ENCODE measurements around the gene RUNX2. TPM values are rescaled to one million over a fixed set of nuclear protein-coding genes. Genes with fewer than 3 reads are reported as not detected.
A peak's percentile ranks its signal among the peaks of the same experiment; 100 is the strongest.

RUNX2 gene
- polyA plus RNA-seq, 1 donor, result 2.5 TPM

- no peak for DNase-seq
These were observed 105.6 kb downstream of the RUNX2 start for GRCh38 chr6:45433533-45434380.

- DNase-seq, result no peak
These were observed 106.2 kb downstream of the RUNX2 start for GRCh38 chr6:45434381-45434700.

- DNase-seq, result no peak
These were observed 108.7 kb downstream of the RUNX2 start for GRCh38 chr6:45436544-45437438.

- DNase-seq, result no peak
These were observed 109.3 kb downstream of the RUNX2 start for GRCh38 chr6:45437439-45437815.

- DNase-seq, result no peak
These were observed 110.0 kb downstream of the RUNX2 start for GRCh38 chr6:45438151-45438550.

- DNase-seq, result no peak
These were observed 110.8 kb downstream of the RUNX2 start for GRCh38 chr6:45438849-45439406.

GRCh38 chr6:45439459-45439858 lies 111.3 kb downstream of the RUNX2 start:
- no peak for DNase-seq

GRCh38 chr6:45439861-45440388 lies 111.8 kb downstream of the RUNX2 start:
- DNase-seq, result no peak

GRCh38 chr6:45441851-45442453 lies 113.8 kb downstream of the RUNX2 start:
- DNase-seq, result no peak

- DNase-seq, result no peak
These were observed 114.6 kb downstream of the RUNX2 start for GRCh38 chr6:45442716-45443115.

GRCh38 chr6:45445364-45445748 lies 117.2 kb downstream of the RUNX2 start:
- DNase-seq, result no peak

GRCh38 chr6:45445749-45446549 lies 117.8 kb downstream of the RUNX2 start:
- peak; percentile 78 for DNase-seq

- DNase-seq, result no peak
These were observed 118.9 kb downstream of the RUNX2 start for GRCh38 chr6:45447005-45447404.

GRCh38 chr6:45447716-45448115 lies 119.6 kb downstream of the RUNX2 start:
- no peak for DNase-seq

GRCh38 chr6:45448417-45449389 lies 120.6 kb downstream of the RUNX2 start:
- DNase-seq, result no peak

- no peak for DNase-seq
These were observed 122.0 kb downstream of the RUNX2 start for GRCh38 chr6:45450132-45450531.

GRCh38 chr6:45450831-45451230 lies 122.7 kb downstream of the RUNX2 start:
- no peak for DNase-seq

GRCh38 chr6:45454008-45454911 lies 126.1 kb downstream of the RUNX2 start:
- no peak for DNase-seq

- no peak for DNase-seq
These were observed 127.3 kb downstream of the RUNX2 start for GRCh38 chr6:45455408-45455807.
